Choroid plexus epithelial cell (primary cell): ENCODE data around the gene TOR1B.

Experiments used
- DNase-seq: peaks from one replicate; pipeline ENCODE4 v3.0.0-alpha.2; 2010; ENCODE audit warnings: low read depth
- H3K4me3 ChIP-seq: 2 replicates; pipeline ENCODE4 v1.5.1; 2011; ENCODE audit warnings: low read depth, mild to moderate bottlenecking, control low read depth, low read length, moderate library complexity
- CTCF ChIP-seq: conservative IDR thresholded peaks from 2 replicates; pipeline ENCODE4 v1.5.1; 2011; ENCODE audit warnings: low read depth, mild to moderate bottlenecking, control low read depth, inconsistent platforms, low read length, moderate library complexity

The TOR1B gene

GRCh38 chr9:129854588-129855110 lies 51.7 kb downstream of the TOR1B start:
- no peak for TF ChIP-seq CTCF
- H3K4me3 ChIP-seq, result no peak overlapping the region

GRCh38 chr9:129857207-129857606 lies 54.2 kb downstream of the TOR1B start:
- no peak for TF ChIP-seq CTCF
- DNase-seq, result no peak
- H3K4me3 ChIP-seq, result no peak overlapping the region

More at GRCh38 chr9:129854588-129855110, 51.7 kb downstream of the TOR1B start:
- no peak for DNase-seq

- no peak overlapping the region for H3K4me3 ChIP-seq
- no peak for TF ChIP-seq CTCF
- DNase-seq, result no peak
Measured at GRCh38 chr9:129858167-129858962, 55.4 kb downstream of the TOR1B start.
